ENCODE data around the gene OXSM.

- no peak for TF ChIP-seq CTCF (conservative IDR thresholded peaks at IDR 0.05; ENCODE audit: low read length)
- TF ChIP-seq EZH2phosphoT487 (IDR thresholded peaks at IDR 0.05; ENCODE audit: borderline replicate concordance) = no peak
Measured at GRCh38 chr3:25781758-25782594, 7.9 kb upstream of the OXSM start.
